HepG2 (cell line): ENCODE results near the gene HPDL. TPM values are rescaled to one million over a fixed set of nuclear protein-coding genes. Genes with fewer than 3 reads are reported as not detected.

ENCODE experiments used
- EEA1 ChIP-seq: sonication (generic); formaldehyde crosslinking; IDR thresholded peaks from 2 replicates; pipeline ENCODE4 v1.5.1; 2020; ENCODE audit warnings: mild to moderate bottlenecking, missing genetic modification reagents, borderline replicate concordance
- GATAD2A ChIP-seq: IDR thresholded peaks from 2 replicates; pipeline ENCODE4 v1.6.1; 2016
- GLI4 ChIP-seq: sonication (generic); formaldehyde crosslinking; IDR thresholded peaks from 2 replicates; pipeline ENCODE4 v1.5.1; 2020; ENCODE audit warnings: missing genetic modification reagents, mild to moderate bottlenecking, moderate library complexity, borderline replicate concordance
- MTA3 ChIP-seq: sonication (generic); formaldehyde crosslinking; IDR thresholded peaks from 2 replicates; pipeline ENCODE4 v1.4.0; 2020; ENCODE audit warnings: missing genetic modification reagents
- NFE2L1 ChIP-seq: sonication (generic); formaldehyde crosslinking; IDR thresholded peaks from 2 replicates; pipeline ENCODE4 v1.4.0; 2020; ENCODE audit warnings: missing genetic modification reagents, mild to moderate bottlenecking, borderline replicate concordance
- POLR2A ChIP-seq, 2 experiments: IDR thresholded peaks; 2 replicates each; pipeline ENCODE4 v1.6.1; 2011; ENCODE audit warnings: low read depth in 2 of 2, low read length in 2 of 2, mild to moderate bottlenecking in 1 of 2, moderate library complexity in 1 of 2; ENCODE audit not compliant: insufficient read depth in 1 of 2
- PTBP1 ChIP-seq: fragments of 200-400 bp; formaldehyde crosslinking; IDR thresholded peaks from 2 replicates; pipeline ENCODE4 v1.6.1; 2018; ENCODE audit warnings: low read length, low read depth; ENCODE audit not compliant: poor library complexity, severe bottlenecking
- SAFB2 ChIP-seq: sonication (generic); formaldehyde crosslinking; IDR thresholded peaks from 2 replicates; pipeline ENCODE4 v1.5.1; 2020; ENCODE audit warnings: missing genetic modification reagents, low read depth, mild to moderate bottlenecking, borderline replicate concordance
- U2AF1 ChIP-seq: fragments of 200-400 bp; formaldehyde crosslinking; optimal IDR thresholded peaks from 2 replicates; pipeline ENCODE3; 2017; ENCODE audit warnings: mild to moderate bottlenecking, low read depth, low read length
- ZFP36 ChIP-seq: fragments of 150-350 bp; IDR thresholded peaks from 2 replicates; pipeline ENCODE4 v1.6.1; 2018; ENCODE audit warnings: borderline replicate concordance, low read length, low read depth; ENCODE audit not compliant: partially characterized antibody
- ZNF263 ChIP-seq: sonication (generic); formaldehyde crosslinking; IDR thresholded peaks from 2 replicates; pipeline ENCODE4 v1.4.0; 2020; ENCODE audit warnings: missing genetic modification reagents
- ZNF350 ChIP-seq: sonication (generic); formaldehyde crosslinking; IDR thresholded peaks from 2 replicates; pipeline ENCODE4 v1.4.0; 2020; ENCODE audit warnings: mild to moderate bottlenecking, low read depth, missing genetic modification reagents, borderline replicate concordance
- ZNF367 ChIP-seq: sonication (generic); formaldehyde crosslinking; IDR thresholded peaks from 2 replicates; pipeline ENCODE4 v1.4.0; 2020; ENCODE audit warnings: missing genetic modification reagents, borderline replicate concordance
- ZSCAN20 ChIP-seq: sonication (generic); formaldehyde crosslinking; IDR thresholded peaks from 2 replicates; pipeline ENCODE4 v1.4.0; 2020; ENCODE audit warnings: missing genetic modification reagents, mild to moderate bottlenecking, borderline replicate concordance
- polyA plus RNA-seq, 8 experiments: library from polyadenylated mRNA; depleted of rRNA in 3 of 8; stranded (reverse) in 7 of 8; unstranded in 1 of 8; fragments of >200 nt; fragmentation: Illumina TruSeq in 4 of 8; extraction: Trizol in 4 of 8; gene quantifications; 2 replicates each; pipeline versions ENCODE4 v1.2.1 to v1.2.3, GENCODE V29; 2011 to 2016; ENCODE audit warnings: low read depth in 4 of 8, missing spikeins in 1 of 8, mixed read lengths in 1 of 8; ENCODE audit not compliant: insufficient read depth in 1 of 8
- total RNA-seq, 5 experiments: library from RNA; depleted of rRNA; stranded (reverse); fragments of >200 nt; fragmentation: Illumina TruSeq; extraction: Trizol; gene quantifications; 2 replicates each; pipeline ENCODE4 v1.2.3, GENCODE V29; 2016; ENCODE audit warnings: low read depth in 1 of 5
- TF ChIP-seq, protein P1 (sequence below): sonication (generic); formaldehyde crosslinking; IDR thresholded peaks from 2 replicates; pipeline ENCODE4 v1.8.1; 2022; ENCODE audit warnings: low read depth, mild to moderate bottlenecking, missing genetic modification reagents
- TF ChIP-seq, protein P2 (sequence below): sonication (generic); formaldehyde crosslinking; IDR thresholded peaks from 2 replicates; pipeline ENCODE4 v1.8.0; 2022; ENCODE audit warnings: mild to moderate bottlenecking, missing genetic modification reagents, moderate library complexity
- TF ChIP-seq, protein P3 (sequence below): sonication (generic); formaldehyde crosslinking; IDR thresholded peaks from 2 replicates; pipeline ENCODE4 v1.5.0; 2020; ENCODE audit warnings: mild to moderate bottlenecking, missing genetic modification reagents, borderline replicate concordance
- TF ChIP-seq, protein P4 (sequence below): sonication (generic); formaldehyde crosslinking; IDR thresholded peaks from 2 replicates; pipeline ENCODE4 v1.5.0; 2020; ENCODE audit warnings: mild to moderate bottlenecking, missing genetic modification reagents

The HPDL gene
- total and polyA plus RNA-seq, 2 of the 13 experiments (the other 11 are each of a cell fraction or from before 2014, with no cell fraction given), result not detected

DNA sequence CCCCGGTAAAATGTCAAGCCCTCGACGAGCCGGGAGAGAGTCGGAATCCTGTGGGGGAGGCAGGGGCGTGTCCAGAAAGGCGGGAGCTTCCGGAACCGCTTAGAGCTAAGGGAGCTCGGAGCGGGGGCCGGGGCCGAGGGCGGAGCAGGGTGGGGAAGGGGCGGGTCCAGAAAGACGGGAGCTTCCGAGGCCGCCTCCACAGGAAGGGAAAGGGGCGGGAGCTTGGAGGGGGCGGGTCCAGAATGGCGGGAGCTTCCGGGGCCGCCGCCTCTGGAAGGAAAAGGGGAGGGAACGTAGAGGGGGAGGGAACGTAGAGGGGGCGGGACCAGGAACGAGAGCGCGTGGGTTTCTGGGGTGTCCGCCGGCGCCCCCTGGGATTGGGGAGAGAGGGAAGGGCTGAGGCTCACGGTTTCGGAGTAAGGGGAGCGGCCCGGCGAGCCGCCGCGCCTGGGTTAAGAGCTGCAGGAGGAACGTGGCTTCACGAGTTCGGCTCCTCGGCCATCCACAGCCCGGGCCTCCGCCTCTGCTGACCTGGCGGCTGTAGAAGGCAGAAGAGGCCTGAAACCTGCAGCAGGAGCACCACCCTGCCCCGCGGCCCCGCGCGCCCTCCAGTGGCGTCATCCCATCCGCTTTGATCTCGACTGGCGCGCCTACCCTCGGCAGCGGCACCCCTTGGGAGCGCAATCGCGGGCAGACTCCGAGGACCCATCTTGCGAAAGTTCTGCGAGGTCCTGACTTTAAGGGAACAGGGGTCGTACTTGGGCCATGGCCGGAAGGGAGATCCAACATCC is 23.0 kb upstream of the HPDL start (continued):
- TF ChIP-seq ZNF263 (CRISPR knock-in tag), result peak; percentile 96
- peak; percentile 21; the same call in 1 of the 2 replicates for TF ChIP-seq EEA1 (CRISPR knock-in tag)
- TF ChIP-seq, protein P1, sequence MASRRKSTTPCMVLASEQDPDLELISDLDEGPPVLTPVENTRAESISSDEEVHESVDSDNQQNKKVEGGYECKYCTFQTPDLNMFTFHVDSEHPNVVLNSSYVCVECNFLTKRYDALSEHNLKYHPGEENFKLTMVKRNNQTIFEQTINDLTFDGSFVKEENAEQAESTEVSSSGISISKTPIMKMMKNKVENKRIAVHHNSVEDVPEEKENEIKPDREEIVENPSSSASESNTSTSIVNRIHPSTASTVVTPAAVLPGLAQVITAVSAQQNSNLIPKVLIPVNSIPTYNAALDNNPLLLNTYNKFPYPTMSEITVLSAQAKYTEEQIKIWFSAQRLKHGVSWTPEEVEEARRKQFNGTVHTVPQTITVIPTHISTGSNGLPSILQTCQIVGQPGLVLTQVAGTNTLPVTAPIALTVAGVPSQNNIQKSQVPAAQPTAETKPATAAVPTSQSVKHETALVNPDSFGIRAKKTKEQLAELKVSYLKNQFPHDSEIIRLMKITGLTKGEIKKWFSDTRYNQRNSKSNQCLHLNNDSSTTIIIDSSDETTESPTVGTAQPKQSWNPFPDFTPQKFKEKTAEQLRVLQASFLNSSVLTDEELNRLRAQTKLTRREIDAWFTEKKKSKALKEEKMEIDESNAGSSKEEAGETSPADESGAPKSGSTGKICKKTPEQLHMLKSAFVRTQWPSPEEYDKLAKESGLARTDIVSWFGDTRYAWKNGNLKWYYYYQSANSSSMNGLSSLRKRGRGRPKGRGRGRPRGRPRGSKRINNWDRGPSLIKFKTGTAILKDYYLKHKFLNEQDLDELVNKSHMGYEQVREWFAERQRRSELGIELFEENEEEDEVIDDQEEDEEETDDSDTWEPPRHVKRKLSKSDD, result peak; percentile 90
- TF ChIP-seq ZFP36, result no peak
- TF ChIP-seq NFE2L1, result no peak
- no peak for TF ChIP-seq MTA3 (CRISPR knock-in tag)
- TF ChIP-seq GLI4 (CRISPR knock-in tag), result no peak; the same call in 1 of the 2 replicates
- TF ChIP-seq ZNF350 (CRISPR knock-in tag), result peak; percentile 79
- no peak; the same call in 1 of the 2 replicates for TF ChIP-seq GATAD2A
- TF ChIP-seq ZSCAN20 (CRISPR knock-in tag), result no peak
- TF ChIP-seq SAFB2 (CRISPR knock-in tag), result peak; percentile 52; the same call in 1 of the 2 replicates
- TF ChIP-seq, protein P2, sequence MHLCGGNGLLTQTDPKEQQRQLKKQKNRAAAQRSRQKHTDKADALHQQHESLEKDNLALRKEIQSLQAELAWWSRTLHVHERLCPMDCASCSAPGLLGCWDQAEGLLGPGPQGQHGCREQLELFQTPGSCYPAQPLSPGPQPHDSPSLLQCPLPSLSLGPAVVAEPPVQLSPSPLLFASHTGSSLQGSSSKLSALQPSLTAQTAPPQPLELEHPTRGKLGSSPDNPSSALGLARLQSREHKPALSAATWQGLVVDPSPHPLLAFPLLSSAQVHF (CRISPR knock-in tag), result peak; percentile 61; the same call in 1 of the 2 replicates
- TF ChIP-seq, protein P3, sequence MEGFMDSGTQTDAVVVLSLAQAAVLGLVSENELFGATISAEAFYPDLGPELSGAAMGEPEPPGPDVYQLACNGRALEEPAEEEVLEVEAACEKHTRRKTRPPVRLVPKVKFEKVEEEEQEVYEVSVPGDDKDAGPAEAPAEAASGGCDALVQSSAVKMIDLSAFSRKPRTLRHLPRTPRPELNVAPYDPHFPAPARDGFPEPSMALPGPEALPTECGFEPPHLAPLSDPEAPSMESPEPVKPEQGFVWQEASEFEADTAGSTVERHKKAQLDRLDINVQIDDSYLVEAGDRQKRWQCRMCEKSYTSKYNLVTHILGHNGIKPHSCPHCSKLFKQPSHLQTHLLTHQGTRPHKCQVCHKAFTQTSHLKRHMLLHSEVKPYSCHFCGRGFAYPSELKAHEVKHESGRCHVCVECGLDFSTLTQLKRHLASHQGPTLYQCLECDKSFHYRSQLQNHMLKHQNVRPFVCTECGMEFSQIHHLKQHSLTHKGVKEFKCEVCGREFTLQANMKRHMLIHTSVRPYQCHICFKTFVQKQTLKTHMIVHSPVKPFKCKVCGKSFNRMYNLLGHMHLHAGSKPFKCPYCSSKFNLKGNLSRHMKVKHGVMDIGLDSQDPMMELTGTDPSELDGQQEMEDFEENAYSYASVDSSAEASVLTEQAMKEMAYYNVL, result no peak
- TF ChIP-seq U2AF1, result no peak
- peak; percentile 81 to 94 for TF ChIP-seq POLR2A (IDR thresholded peaks at IDR 0.05; ENCODE audit: insufficient read depth in 1 of 2, low read depth in 2 of 2, low read length in 2 of 2)
- no peak for TF ChIP-seq ZNF367 (CRISPR knock-in tag)
- TF ChIP-seq, protein P4, sequence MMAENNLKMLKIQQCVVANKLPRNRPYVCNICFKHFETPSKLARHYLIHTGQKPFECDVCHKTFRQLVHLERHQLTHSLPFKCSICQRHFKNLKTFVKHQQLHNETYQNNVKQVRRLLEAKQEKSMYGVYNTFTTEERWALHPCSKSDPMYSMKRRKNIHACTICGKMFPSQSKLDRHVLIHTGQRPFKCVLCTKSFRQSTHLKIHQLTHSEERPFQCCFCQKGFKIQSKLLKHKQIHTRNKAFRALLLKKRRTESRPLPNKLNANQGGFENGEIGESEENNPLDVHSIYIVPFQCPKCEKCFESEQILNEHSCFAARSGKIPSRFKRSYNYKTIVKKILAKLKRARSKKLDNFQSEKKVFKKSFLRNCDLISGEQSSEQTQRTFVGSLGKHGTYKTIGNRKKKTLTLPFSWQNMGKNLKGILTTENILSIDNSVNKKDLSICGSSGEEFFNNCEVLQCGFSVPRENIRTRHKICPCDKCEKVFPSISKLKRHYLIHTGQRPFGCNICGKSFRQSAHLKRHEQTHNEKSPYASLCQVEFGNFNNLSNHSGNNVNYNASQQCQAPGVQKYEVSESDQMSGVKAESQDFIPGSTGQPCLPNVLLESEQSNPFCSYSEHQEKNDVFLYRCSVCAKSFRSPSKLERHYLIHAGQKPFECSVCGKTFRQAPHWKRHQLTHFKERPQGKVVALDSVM (CRISPR knock-in tag), result peak; percentile 44
- TF ChIP-seq PTBP1, result no peak
